Hepatocyte (in vitro differentiated cells): ENCODE results near the gene PLEKHG3. TPM values are rescaled to one million over a fixed set of nuclear protein-coding genes. Genes with fewer than 3 reads are reported as not detected.
A peak's percentile ranks its signal among the peaks of the same experiment; 100 is the strongest.

Experiments
- DNase-seq: peaks from one replicate; pipeline ENCODE4 v3.0.0-alpha.2; 2016; ENCODE audit warnings: low spot score
- H2AFZ ChIP-seq: fragments of 200-600 bp; sonication (generic); 2 replicates; pipeline ENCODE4 v1.6.0; 2016; ENCODE audit warnings: antibody characterized with exemption, mild to moderate bottlenecking
- H3K27ac ChIP-seq: fragments of 200-600 bp; sonication (generic); 2 replicates; pipeline ENCODE4 v1.5.1; 2016; ENCODE audit warnings: mild to moderate bottlenecking
- H3K27me3 ChIP-seq: fragments of 200-600 bp; sonication (generic); 2 replicates; pipeline ENCODE4 v1.6.1; 2016
- H3K36me3 ChIP-seq: fragments of 200-600 bp; sonication (generic); replicated peaks from 2 replicates; pipeline ENCODE4 v1.5.1; 2016; ENCODE audit warnings: low read depth; ENCODE audit not compliant: insufficient read depth
- H3K4me1 ChIP-seq: fragments of 200-600 bp; sonication (generic); 2 replicates; pipeline ENCODE4 v1.5.1; 2016; ENCODE audit warnings: mild to moderate bottlenecking, moderate library complexity; ENCODE audit not compliant: insufficient read depth
- H3K4me2 ChIP-seq: fragments of 200-600 bp; sonication (generic); 2 replicates; pipeline ENCODE4 v1.6.0; 2016
- H3K4me3 ChIP-seq: fragments of 200-600 bp; sonication (generic); 2 replicates; pipeline ENCODE4 v1.5.1; 2016; ENCODE audit warnings: mild to moderate bottlenecking
- H3K79me2 ChIP-seq: fragments of 200-600 bp; sonication (generic); 2 replicates; pipeline ENCODE4 v1.6.0; 2017; ENCODE audit warnings: mild to moderate bottlenecking
- H3K9me2 ChIP-seq: fragments of 200-600 bp; sonication (generic); replicated peaks from 2 replicates; pipeline ENCODE4 v1.6.0; 2017; ENCODE audit warnings: mild to moderate bottlenecking; ENCODE audit not compliant: insufficient read depth
- H3K9me3 ChIP-seq: fragments of 200-600 bp; sonication (generic); 2 replicates; pipeline ENCODE4 v1.5.1; 2016; ENCODE audit warnings: low read depth, mild to moderate bottlenecking
- H4K20me1 ChIP-seq: fragments of 200-600 bp; sonication (generic); 2 replicates; pipeline ENCODE4 v1.6.0; 2016; ENCODE audit warnings: mild to moderate bottlenecking; ENCODE audit not compliant: insufficient read depth, poor library complexity, severe bottlenecking
- EZH2 ChIP-seq: fragments of 200-600 bp; sonication (generic); IDR thresholded peaks from 2 replicates; pipeline ENCODE4 v1.6.1; 2016; ENCODE audit warnings: antibody characterized with exemption, mild to moderate bottlenecking, borderline replicate concordance
- EZH2phosphoT487 ChIP-seq: fragments of 200-600 bp; sonication (generic); IDR thresholded peaks from one replicate; pipeline ENCODE4 v1.6.1; 2018; ENCODE audit warnings: antibody characterized with exemption, mild to moderate bottlenecking, low read depth, moderate library complexity; ENCODE audit not compliant: unreplicated experiment, severe bottlenecking
- WGBS: methylation state at CpG from one replicate; pipeline ENCODE4 v1.1.6; 2016; ENCODE audit warnings: low lambda C conversion rate; ENCODE audit errors: missing lambda C conversion rate; 5-methylcytosine and 5-hydroxymethylcytosine counted together
- polyA plus RNA-seq: library from polyadenylated mRNA; unstranded; fragments of >200 nt; fragmentation: Nextera tagmentation; extraction: Ambion mirVana; gene quantifications from 2 replicates; pipeline ENCODE4 v1.2.1, GENCODE V29; 2016
- total RNA-seq: library from RNA; depleted of rRNA; stranded (reverse); fragments of >200 nt; gene quantifications from 2 replicates; pipeline ENCODE4 v1.2.3, GENCODE V29; 2014
- TF ChIP-seq, protein P1 (sequence below): fragments of 200-600 bp; sonication (generic); IDR thresholded peaks from 2 replicates; pipeline ENCODE4 v1.5.1; 2016; ENCODE audit warnings: antibody characterized with exemption, mild to moderate bottlenecking; ENCODE audit not compliant: poor library complexity

Gene PLEKHG3
- total and polyA plus RNA-seq, 2 experiments from 2014 or later: 42.7 to 54.2 TPM

DNA sequence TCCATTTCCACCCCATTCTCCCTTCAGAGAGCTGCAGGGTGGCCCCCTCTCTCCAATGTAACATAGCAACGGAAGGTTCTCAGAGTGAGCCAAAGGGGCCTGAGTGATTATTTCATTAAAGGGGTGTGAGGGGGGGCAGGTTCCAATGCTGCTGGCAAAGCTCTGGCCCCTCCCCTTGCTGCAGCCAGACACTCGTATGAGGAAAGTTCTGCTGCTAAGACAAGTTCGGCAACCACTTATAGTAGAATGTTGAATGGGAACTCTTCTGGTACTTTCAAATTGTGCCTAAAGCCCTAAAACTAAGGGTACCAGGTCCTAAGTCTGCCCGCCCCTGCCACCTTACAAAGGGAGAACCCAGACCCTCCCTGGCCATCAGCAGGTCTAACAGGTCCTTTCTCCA is 49.8 kb downstream of the PLEKHG3 start:
- no peak for TF ChIP-seq EZH2
- TF ChIP-seq, protein P1, sequence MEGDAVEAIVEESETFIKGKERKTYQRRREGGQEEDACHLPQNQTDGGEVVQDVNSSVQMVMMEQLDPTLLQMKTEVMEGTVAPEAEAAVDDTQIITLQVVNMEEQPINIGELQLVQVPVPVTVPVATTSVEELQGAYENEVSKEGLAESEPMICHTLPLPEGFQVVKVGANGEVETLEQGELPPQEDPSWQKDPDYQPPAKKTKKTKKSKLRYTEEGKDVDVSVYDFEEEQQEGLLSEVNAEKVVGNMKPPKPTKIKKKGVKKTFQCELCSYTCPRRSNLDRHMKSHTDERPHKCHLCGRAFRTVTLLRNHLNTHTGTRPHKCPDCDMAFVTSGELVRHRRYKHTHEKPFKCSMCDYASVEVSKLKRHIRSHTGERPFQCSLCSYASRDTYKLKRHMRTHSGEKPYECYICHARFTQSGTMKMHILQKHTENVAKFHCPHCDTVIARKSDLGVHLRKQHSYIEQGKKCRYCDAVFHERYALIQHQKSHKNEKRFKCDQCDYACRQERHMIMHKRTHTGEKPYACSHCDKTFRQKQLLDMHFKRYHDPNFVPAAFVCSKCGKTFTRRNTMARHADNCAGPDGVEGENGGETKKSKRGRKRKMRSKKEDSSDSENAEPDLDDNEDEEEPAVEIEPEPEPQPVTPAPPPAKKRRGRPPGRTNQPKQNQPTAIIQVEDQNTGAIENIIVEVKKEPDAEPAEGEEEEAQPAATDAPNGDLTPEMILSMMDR: no peak
- Histone ChIP-seq H2AFZ (no peak overlapping the region), H3K9me2 (no peaks in the 10 kb centered on the region), H3K4me1 (peaks cover 27% of the 10 kb centered on the region), H3K9me3 (no peaks in the 10 kb centered on the region), H3K4me3 (no peak overlapping the region), H3K27me3 (no peaks in the 10 kb centered on the region), H4K20me1 (no peaks in the 10 kb centered on the region), H3K36me3 (no peaks in the 10 kb centered on the region), H3K27ac (no peak overlapping the region), H3K4me2 (no peak overlapping the region), H3K79me2 (no peaks in the 10 kb centered on the region)
- DNase-seq: no peak
- 98% methylated on average over 4 of the region's 4 CpGs for WGBS

DNA sequence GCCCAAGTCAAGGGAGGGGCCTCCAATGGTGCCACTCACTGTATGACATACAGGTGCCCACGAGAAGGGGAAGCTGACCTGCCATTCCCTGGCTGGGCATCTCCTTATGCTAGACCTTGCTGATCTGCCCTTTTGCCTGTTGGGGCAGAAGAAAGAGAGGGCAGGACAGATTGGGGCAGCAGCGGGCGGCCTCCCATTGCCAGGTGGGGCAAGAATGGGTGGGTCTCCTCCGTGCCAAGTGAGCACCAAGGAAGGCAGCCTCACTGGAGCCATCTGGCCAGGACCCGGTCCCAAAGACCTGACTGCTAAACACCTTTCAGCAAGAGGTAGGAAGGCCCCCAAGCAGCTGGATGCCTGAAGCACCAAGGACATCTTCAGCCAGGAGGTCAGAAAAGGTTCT is 50.5 kb downstream of the PLEKHG3 start:
- Histone ChIP-seq H3K9me2 (no peaks in the 10 kb centered on the region), H3K27ac (peak overlapping the region; percentile 95), H3K79me2 (no peaks in the 10 kb centered on the region), H3K4me1 (peaks cover 34% of the 10 kb centered on the region), H3K36me3 (no peaks in the 10 kb centered on the region), H4K20me1 (no peaks in the 10 kb centered on the region), H3K4me3 (no peak overlapping the region), H2AFZ (no peak overlapping the region), H3K9me3 (no peaks in the 10 kb centered on the region), H3K27me3 (no peaks in the 10 kb centered on the region), H3K4me2 (no peak overlapping the region)
- WGBS: 89% methylated on average over 5 of the region's 5 CpGs
- no peak for DNase-seq
- TF ChIP-seq, protein P1: no peak
- TF ChIP-seq EZH2 (no peak), EZH2phosphoT487 (no peak)

DNA sequence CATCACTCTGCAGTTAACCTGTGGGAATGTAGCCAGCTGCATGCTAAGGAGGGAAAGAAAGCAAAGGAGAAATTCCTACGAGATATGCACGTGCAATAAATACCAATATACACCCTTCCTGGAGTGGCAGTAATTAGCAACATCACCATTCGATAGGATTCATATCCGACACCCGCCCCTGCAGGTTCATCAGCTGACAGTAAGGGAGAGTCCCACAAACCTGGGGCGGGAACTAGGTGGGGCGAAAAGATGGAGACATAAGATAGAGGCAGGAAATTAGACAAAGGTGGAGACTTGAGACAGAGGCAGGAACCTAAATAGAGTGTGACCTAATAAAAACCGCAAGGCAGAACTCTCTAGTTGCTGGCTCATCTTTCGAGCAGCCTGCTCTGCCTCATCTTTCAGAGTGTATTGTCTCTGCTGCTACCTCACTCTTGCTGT is 51.6 kb downstream of the PLEKHG3 start:
- no peak overlapping the region for H3K4me3 ChIP-seq
- H3K79me2 ChIP-seq: no peaks in the 10 kb centered on the region
- H2AFZ ChIP-seq: no peak overlapping the region
- 68% methylated on average over 9 of the region's 9 CpGs for WGBS
- H3K27me3 ChIP-seq: no peaks in the 10 kb centered on the region
- H3K27ac ChIP-seq: peak overlapping the region; percentile 95
- no peaks in the 10 kb centered on the region for H3K9me2 ChIP-seq
- peak; percentile 74 for DNase-seq
- no peaks in the 10 kb centered on the region for H3K36me3 ChIP-seq
- H3K9me3 ChIP-seq: no peaks in the 10 kb centered on the region
- no peak overlapping the region for H3K4me2 ChIP-seq
- TF ChIP-seq, protein P1: no peak
- TF ChIP-seq EZH2 (no peak), EZH2phosphoT487 (no peak)
- H4K20me1 ChIP-seq: no peaks in the 10 kb centered on the region
- peaks cover 45% of the 10 kb centered on the region for H3K4me1 ChIP-seq

DNA sequence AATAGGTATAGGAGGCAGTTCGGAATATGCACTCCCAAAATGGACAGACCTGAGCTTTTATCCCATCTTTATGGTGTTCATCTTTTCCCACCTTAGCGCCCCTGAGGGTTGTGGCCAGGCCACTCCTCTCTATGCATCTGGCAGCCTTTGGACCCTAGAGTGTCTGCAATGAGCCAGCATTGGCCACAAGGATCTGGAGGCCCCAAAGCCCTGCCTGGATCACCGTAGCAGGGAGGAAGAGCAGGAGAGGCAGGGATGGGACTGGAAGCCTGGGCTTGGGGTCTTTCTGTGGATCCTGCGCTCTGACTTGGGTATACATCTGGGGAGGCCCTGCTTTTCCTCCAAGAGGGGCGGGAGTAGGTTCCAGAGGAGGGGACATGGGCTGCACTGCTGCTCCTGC is 52.5 kb downstream of the PLEKHG3 start:
- 92% methylated on average over 5 of the region's 5 CpGs for WGBS
- H3K4me1 ChIP-seq: peaks cover 54% of the 10 kb centered on the region

More for the DNA sequence above, 52.5 kb downstream of the PLEKHG3 start:
- no peak overlapping the region for H3K4me3 ChIP-seq
- H3K27me3 ChIP-seq: no peaks in the 10 kb centered on the region
- H3K9me3 ChIP-seq: no peaks in the 10 kb centered on the region
- H3K9me2 ChIP-seq: no peaks in the 10 kb centered on the region
- DNase-seq: no peak
- H3K27ac ChIP-seq: peak overlapping the region; percentile 95
- H3K4me2 ChIP-seq: no peak overlapping the region
- H2AFZ ChIP-seq: no peak overlapping the region
- H3K36me3 ChIP-seq: no peaks in the 10 kb centered on the region
- H3K79me2 ChIP-seq: no peaks in the 10 kb centered on the region
- TF ChIP-seq EZH2phosphoT487 (no peak), EZH2 (no peak)
- TF ChIP-seq, protein P1: no peak
- H4K20me1 ChIP-seq: no peaks in the 10 kb centered on the region
